A549 (cell line): Measurements from ENCODE around the gene TGFBR2.

Experiments used
- CEBPB ChIP-seq, 2 experiments: fragments of >200 bp in 1 of 2; sonication (Bioruptor Twin) in 1 of 2; formaldehyde crosslinking in 1 of 2; IDR thresholded peaks; 2 replicates each; pipeline ENCODE4 v1.6.1; 2012 to 2016
- CTCF ChIP-seq: fragments of >200 bp; sonication (Bioruptor Twin); formaldehyde crosslinking; IDR thresholded peaks from 3 replicates; pipeline ENCODE4 v1.5.1; 2016
- JUNB ChIP-seq: fragments of >200 bp; sonication (Bioruptor Twin); formaldehyde crosslinking; IDR thresholded peaks from 2 replicates; pipeline ENCODE4 v1.6.1; 2016
- PBX3 ChIP-seq: IDR thresholded peaks from 2 replicates; pipeline ENCODE4 v1.6.1; 2012
- POLR2A ChIP-seq: IDR thresholded peaks from 2 replicates; pipeline ENCODE4 v1.6.1; 2012; ENCODE audit warnings: mild to moderate bottlenecking, low read length
- RAD21 ChIP-seq, 2 experiments: fragments of >200 bp in 1 of 2; sonication (Bioruptor Twin) in 1 of 2; formaldehyde crosslinking in 1 of 2; IDR thresholded peaks in 1 of 2; conservative IDR thresholded peaks in 1 of 2; 2 replicates in 1 of 2; 3 replicates in 1 of 2; pipeline ENCODE4 v1.6.1; 2012 to 2018; ENCODE audit warnings: inconsistent platforms in 1 of 2
- SMC3 ChIP-seq: fragments of >200 bp; sonication (Bioruptor Twin); formaldehyde crosslinking; IDR thresholded peaks from 3 replicates; pipeline ENCODE4 v1.6.1; 2018; ENCODE audit warnings: inconsistent platforms

DNA sequence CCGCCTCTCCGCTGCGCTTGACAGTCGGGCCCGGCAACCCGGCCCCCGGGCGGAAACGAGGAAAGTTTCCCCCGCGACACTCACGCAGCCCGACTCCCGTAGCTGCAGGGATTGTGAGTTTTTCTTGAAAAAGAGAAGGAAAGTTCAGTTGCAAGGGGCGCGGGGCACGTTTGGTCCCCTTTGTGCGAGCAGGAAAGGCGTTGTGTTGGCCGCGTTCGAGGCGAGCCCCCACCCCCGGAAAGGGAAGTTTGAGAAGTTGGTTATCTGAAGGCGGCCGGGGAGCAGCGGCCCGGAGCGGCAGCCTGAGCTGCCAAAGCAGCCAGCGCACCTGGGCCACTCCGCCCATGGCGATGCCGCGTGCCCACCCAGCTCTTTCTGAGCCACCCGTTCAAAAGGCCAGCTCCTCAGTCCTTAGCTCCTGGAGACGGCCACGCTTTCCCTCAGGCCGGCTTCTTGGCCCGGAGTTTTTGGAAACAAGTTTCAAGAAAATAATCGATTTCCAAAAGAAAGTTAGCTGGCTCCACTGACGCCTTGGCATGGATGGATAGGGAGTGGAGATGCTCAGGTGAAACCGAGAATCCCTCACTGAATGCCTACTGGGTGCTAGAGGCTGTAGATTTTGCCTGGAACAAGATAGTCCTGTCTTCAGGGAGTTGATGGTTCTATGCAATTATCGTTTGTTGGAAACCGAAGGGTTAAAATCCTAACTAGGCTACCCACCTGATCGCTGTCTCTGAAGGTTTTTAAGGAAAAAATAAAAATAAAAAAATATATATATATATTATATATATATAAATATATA lies 832 bp downstream of the TGFBR2 start:
- TF ChIP-seq CTCF: no peak
- TF ChIP-seq CEBPB (IDR thresholded peaks at IDR 0.05): no peak
- 0 out of 5 replicates have a peak, but pooled peaks of 1 of the 2 experiments have one; percentile 20 for TF ChIP-seq RAD21 (conservative IDR thresholded peaks at IDR 0.05 in 1 of 2, IDR thresholded peaks at IDR 0.05 in 1 of 2)
- no peak for TF ChIP-seq PBX3
- no peak for TF ChIP-seq POLR2A
- TF ChIP-seq JUNB: no peak
- TF ChIP-seq SMC3: no peak; the same call in 2 of the 3 replicates
